Measurements from ENCODE around the gene DUSP1.

DUSP1 gene

GRCh38 chr5:172721455-172722326 is 49.3 kb downstream of the DUSP1 start:
- DNase-seq, result no peak

GRCh38 chr5:172720655-172721054 is 50.3 kb downstream of the DUSP1 start:
- DNase-seq, result no peak

- DNase-seq, result no peak
Observed at GRCh38 chr5:172719211-172719610, 51.8 kb downstream of the DUSP1 start.

- DNase-seq, result no peak
Observed at GRCh38 chr5:172718527-172719114, 52.4 kb downstream of the DUSP1 start.

All from CD4-positive, alpha-beta T cell treated with Interleukin-4 for 1 hour (primary cell).